NCI-H1436 treated with DMSO at 0.1 percent for 48 hours (cell line): ENCODE measurements around the gene DNAAF2.
"Not testable (repeated sequence)": the region's sequence is repeated elsewhere in the genome, so short reads cannot be mapped to it uniquely, and the experiment has no call there.

Experiments
- DNase-seq: peaks from one replicate; lab custom pipeline; 2025; lab: John Stamatoyannopoulos, UW

DNAAF2 gene

DNA sequence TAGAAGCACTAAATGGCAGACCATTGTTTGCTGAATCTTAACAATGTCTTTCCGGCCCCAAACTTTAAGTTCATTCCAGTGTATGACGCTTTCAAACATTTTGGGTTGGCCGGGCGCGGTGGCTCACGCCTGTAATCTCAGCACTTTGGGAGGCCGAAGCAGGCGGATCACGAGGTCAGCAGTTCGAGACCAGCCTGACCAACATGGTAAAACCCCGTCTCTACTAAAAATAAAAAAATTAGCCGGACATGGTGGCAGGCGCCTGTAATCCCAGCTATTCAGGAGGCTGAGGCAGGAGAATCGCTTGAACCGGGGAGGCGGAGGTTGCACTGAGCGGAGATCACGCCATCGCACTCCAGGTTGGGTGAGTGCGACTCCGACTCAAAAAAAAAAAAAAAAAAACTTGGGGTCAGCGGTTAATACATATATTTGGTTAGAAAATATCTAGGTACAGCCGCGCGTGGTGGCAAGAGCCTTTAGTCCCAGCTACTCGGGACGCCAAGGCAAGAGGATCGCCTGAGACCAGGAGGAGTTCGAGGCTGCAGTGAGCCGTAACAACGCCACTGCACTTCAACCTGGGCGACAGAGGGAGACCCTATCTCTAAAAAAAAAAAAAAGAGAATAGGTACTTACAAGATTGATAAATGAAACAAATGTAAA, 49.9 kb downstream of the DNAAF2 start:
- DNase-seq: not testable (repeated sequence)

DNA sequence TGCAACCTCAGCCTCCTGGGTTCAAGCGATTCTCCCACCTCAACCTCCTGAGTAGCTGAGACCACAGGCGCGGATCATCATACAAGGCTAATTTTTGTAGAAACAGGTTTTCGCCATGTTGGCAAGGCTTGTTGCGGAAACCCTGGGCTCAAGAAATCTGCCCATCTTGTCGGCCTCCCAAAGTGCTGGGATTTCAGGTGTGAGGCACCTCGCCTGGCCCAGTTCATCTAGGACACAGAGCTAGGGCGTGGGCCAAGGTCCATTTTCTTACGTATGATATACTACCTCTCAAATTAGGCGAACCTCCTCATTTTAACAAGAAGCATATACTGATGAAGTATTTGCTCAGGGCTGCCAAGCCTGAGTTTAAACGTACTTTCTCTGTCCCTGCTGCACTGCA, 51.0 kb downstream of the DNAAF2 start:
- DNase-seq: no peak

DNA sequence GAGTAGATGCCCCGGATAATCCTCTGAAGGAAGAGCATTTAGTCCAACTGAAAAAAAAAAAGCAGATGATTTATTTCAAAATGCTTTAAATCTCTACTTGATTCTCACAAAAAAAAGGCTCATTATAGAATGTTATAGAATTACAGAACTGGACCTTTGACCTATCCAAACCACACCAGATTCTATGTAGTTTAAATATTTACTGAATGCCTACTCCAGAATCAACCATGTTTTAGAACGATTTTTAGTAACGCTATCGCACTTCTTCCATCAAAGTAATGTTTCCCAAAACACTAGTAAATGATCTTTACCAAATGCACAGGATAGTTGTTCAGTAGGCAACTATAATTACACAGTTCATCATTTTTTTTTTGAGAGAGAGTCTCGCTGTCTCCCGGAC, 51.4 kb downstream of the DNAAF2 start:
- no peak for DNase-seq

DNA sequence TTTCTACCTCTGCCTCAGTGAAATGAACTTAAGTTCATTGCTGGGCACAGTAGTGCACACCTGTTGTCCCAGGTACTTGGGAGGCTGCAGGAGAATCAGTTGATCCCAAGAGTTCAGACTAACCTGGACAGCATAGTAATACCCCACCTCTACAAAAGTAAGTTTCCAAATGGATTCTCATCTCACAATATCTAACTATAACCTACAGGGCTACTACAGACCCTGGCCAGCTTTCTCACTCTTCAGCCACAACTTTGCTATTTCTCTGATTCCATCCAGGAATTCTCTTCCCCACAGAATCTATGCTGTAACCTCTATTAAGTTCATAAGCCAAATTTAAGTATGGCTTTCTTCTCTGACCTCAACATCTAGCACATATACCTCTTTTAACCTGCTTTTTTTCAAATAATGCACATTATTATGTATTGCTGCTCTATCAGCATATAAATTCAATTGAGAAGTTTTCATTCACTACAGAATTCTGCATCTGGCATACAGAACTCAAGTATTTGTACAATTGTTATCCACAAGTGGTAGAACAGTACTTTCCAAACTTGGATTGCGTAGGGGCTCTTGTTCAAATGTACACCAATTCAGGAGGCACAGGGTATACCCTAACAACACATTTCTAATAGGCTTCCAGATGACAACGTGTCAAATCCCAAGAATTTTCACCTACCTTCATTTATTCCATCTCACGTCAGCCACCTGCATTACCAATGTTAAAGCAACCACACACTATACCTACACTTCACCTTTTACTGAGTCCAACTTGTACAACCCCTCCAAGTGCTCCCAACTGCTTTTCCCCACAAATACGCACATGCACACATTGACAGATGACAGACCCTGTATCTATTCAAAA, 52.7 kb downstream of the DNAAF2 start:
- no peak for DNase-seq

DNA sequence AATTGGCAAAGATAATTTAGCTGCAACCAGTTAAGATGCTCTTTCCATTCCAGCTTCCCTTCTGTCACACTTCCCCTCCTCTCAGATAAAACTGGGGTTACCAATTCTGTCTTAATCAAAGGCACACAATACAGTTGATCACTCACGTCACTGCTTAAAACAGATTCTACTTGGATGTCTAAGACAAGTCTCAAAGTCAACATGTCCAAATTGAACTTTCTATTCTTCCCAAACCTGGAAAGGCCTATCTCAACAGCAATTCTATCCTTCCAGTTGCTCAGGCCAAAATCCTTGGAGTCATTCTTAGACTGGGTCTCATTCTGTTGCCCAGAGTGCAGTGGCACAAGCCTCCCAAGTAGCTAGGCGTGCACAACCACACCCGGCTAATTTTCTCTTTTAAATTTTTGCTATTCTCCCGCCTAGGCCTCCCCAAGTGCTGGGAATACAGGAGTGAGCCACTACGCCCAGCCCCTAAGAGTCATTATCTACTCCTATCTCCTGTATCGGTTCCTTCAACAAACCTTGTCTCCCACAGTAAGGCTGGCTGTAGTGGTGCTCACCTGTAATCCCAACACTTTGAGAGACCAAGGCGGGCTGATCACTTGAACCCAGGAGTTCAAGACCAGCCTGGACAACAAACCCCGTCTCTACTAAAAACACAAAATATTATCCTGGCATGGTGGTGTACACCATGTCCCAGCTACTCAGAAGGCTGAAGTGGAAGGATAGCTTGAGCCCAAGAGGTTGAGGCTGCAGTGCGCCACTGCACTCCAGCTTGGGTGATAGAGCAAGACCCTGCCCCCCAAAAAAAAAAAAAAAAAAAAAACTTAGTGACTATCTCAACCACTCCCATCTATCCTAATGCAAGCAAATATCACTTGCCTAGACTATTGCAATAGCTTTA, 53.6 kb downstream of the DNAAF2 start:
- DNase-seq: no peak

DNA sequence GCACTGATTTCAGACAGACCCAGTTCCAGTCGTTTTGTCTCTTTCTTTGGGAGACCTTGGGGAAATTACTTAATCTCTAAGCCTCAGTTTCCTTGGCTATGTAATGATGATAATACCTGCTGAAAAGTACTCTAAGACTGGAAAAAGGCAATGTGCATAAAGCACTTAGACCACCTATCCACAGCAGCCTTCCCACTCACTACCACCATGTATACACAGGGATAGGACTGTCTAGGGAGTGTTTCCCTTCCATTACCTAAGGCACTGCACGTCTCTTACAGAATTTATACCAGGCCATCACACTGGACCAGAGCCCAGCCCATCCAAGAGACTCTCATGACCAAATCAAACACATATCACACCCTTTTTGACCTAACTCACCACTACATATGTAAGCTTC, 55.2 kb downstream of the DNAAF2 start:
- DNase-seq: no peak

DNA sequence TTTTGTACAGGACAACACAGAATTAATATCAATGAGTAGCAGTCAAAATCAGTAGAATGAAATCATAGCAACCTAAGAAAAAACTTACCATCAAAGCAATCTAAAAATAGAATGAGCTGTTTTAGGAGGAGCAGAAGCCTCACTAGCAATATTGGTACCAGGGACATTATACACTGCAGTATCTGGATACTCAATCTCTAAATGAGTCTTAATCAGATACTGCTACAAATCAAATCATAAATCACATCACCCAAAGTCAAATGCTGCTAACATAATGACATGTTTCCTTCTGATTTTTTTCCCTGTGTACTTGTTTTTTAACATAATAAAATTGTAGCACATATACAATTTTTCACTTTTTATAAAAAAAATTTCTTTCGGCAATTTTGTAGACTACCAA, 56.9 kb downstream of the DNAAF2 start:
- no peak for DNase-seq
